IMR-90 (cell line): ENCODE data around the gene TSHZ1. TPM values are rescaled to one million over a fixed set of nuclear protein-coding genes. Genes with fewer than 3 reads are reported as not detected.

ENCODE experiments used
- ATAC-seq: fragments of 200-7000 bp; cut with Tn5 transposase; 2 replicates; pipeline ENCODE4 v1.9.1; 2020; ENCODE audit warnings: low read depth, mild to moderate bottlenecking, moderate library complexity
- BruUV-seq: library from RNA; stranded (reverse); fragments of 400-500 nt; replicated peaks from 2 replicates; lab custom pipeline; 2021; lab: Mats Ljungman, UMichigan
- CTCF ChIA-PET: fragments of 300-600 bp; formaldehyde crosslinking; extraction: SDS; loops from one replicate; lab custom pipeline; 2021; ENCODE audit warnings: antibody characterized with exemption; lab: Yijun Ruan, JAX
- POLR2A ChIA-PET: fragments of 300-600 bp; sonication (Branson Sonifier 250); formaldehyde crosslinking; loops from one replicate; lab custom pipeline; 2022; ENCODE audit warnings: antibody characterized with exemption; ENCODE audit not compliant: unreplicated experiment; lab: Charles Lee
- DNase-seq: peaks from one replicate; pipeline ENCODE4 v3.0.0; 2013
- H2AFZ ChIP-seq: replicated peaks from 2 replicates; pipeline ENCODE3; 2013; ENCODE audit warnings: low read length, mild to moderate bottlenecking; ENCODE audit not compliant: poor library complexity
- H2AK5ac ChIP-seq: 2 replicates; pipeline ENCODE4 v1.6.1; 2013; ENCODE audit warnings: low read depth, low read length, inconsistent platforms
- H2AK9ac ChIP-seq: replicated peaks from 2 replicates; pipeline ENCODE3; 2013; ENCODE audit warnings: mild to moderate bottlenecking, low read depth, low read length, moderate library complexity; ENCODE audit not compliant: poor library complexity
- H2BK120ac ChIP-seq: 2 replicates; pipeline ENCODE4 v1.6.1; 2013; ENCODE audit warnings: low read depth, low read length, inconsistent platforms
- H2BK15ac ChIP-seq: 3 replicates; pipeline ENCODE4 v1.6.1; 2013; ENCODE audit warnings: low read depth, low read length, inconsistent platforms
- H2BK20ac ChIP-seq: 2 replicates; pipeline ENCODE4 v1.6.1; 2013; ENCODE audit warnings: low read depth, mild to moderate bottlenecking, inconsistent platforms, low read length, moderate library complexity
- H2BK5ac ChIP-seq: 2 replicates; pipeline ENCODE4 v1.6.1; 2013; ENCODE audit warnings: mild to moderate bottlenecking, low read depth, low read length, inconsistent platforms; ENCODE audit not compliant: poor library complexity, severe bottlenecking
- H3K14ac ChIP-seq: replicated peaks from 2 replicates; pipeline ENCODE4 v1.6.1; 2013; ENCODE audit warnings: low read depth, low read length, inconsistent platforms
- H3K18ac ChIP-seq: 2 replicates; pipeline ENCODE4 v1.6.1; 2013; ENCODE audit warnings: low read depth, low read length, control low read depth
- H3K23ac ChIP-seq: 2 replicates; pipeline ENCODE4 v1.6.1; 2013; ENCODE audit warnings: low read depth, low read length, inconsistent platforms
- H3K27ac ChIP-seq: 2 replicates; pipeline ENCODE4 v1.5.1; 2013; ENCODE audit warnings: mild to moderate bottlenecking, control low read depth, low read length; ENCODE audit not compliant: insufficient read depth
- H3K27me3 ChIP-seq: 2 replicates; pipeline ENCODE4 v1.6.1; 2013; ENCODE audit warnings: low read length; ENCODE audit not compliant: control insufficient read depth, insufficient read depth
- H3K36me3 ChIP-seq: 2 replicates; pipeline ENCODE4 v1.6.1; 2013; ENCODE audit warnings: low read length, mixed read lengths; ENCODE audit not compliant: control insufficient read depth, insufficient read depth
- H3K4ac ChIP-seq: 2 replicates; pipeline ENCODE4 v1.6.1; 2013; ENCODE audit warnings: low read depth, low read length, inconsistent platforms
- H3K4me1 ChIP-seq: 2 replicates; pipeline ENCODE4 v1.6.1; 2013; ENCODE audit warnings: low read length, mixed read lengths; ENCODE audit not compliant: control insufficient read depth, insufficient read depth
- H3K4me2 ChIP-seq: 2 replicates; pipeline ENCODE4 v1.6.1; 2013; ENCODE audit warnings: low read depth, mild to moderate bottlenecking, control low read depth, low read length, moderate library complexity
- H3K4me3 ChIP-seq: 2 replicates; pipeline ENCODE4 v1.5.1; 2013; ENCODE audit warnings: low read depth, mild to moderate bottlenecking, control low read depth, low read length, moderate library complexity; ENCODE audit not compliant: insufficient read depth
- H3K56ac ChIP-seq: 2 replicates; pipeline ENCODE4 v1.6.1; 2013; ENCODE audit warnings: low read length, inconsistent platforms; ENCODE audit not compliant: insufficient read depth; ENCODE audit errors: extremely low read depth
- H3K79me1 ChIP-seq, 2 experiments: 2 replicates each; pipeline ENCODE4 v1.6.1; 2013; ENCODE audit warnings: low read length in 2 of 2, inconsistent platforms in 1 of 2, low read depth in 1 of 2
- H3K9ac ChIP-seq: 2 replicates; pipeline ENCODE4 v1.6.1; 2013; ENCODE audit warnings: low read depth, low read length, control low read depth
- H3K9me1 ChIP-seq: 2 replicates; pipeline ENCODE4 v1.6.1; 2013; ENCODE audit warnings: low read length, inconsistent platforms; ENCODE audit not compliant: insufficient read depth
- H3K9me3 ChIP-seq: 2 replicates; pipeline ENCODE4 v1.6.1; 2013; ENCODE audit warnings: low read length; ENCODE audit not compliant: control insufficient read depth, insufficient read depth
- H4K20me1 ChIP-seq: 2 replicates; pipeline ENCODE4 v1.6.1; 2013; ENCODE audit warnings: low read length, inconsistent platforms; ENCODE audit not compliant: insufficient read depth
- H4K5ac ChIP-seq: 2 replicates; pipeline ENCODE4 v1.6.1; 2013; ENCODE audit warnings: mild to moderate bottlenecking, low read depth, low read length, control low read depth
- H4K8ac ChIP-seq, 2 experiments: 2 replicates each; pipeline ENCODE4 v1.6.1; 2013; ENCODE audit warnings: low read depth in 2 of 2, low read length in 2 of 2, control low read depth in 1 of 2, inconsistent platforms in 1 of 2
- H4K91ac ChIP-seq: 2 replicates; pipeline ENCODE4 v1.6.1; 2013; ENCODE audit warnings: low read depth, low read length, inconsistent platforms; ENCODE audit not compliant: insufficient read depth
- BHLHE40 ChIP-seq: fragments of 150-350 bp; IDR thresholded peaks from 2 replicates; pipeline ENCODE4 v1.6.1; 2016; ENCODE audit warnings: mild to moderate bottlenecking, low read depth, low read length
- CEBPB ChIP-seq: IDR thresholded peaks from 2 replicates; pipeline ENCODE4 v1.6.1; 2012; ENCODE audit warnings: low read depth, low read length, improper control_type of control experiment
- CTCF ChIP-seq: conservative IDR thresholded peaks from 2 replicates; pipeline ENCODE4 v1.5.1; 2012; ENCODE audit warnings: mild to moderate bottlenecking, low read depth, low read length, improper control_type of control experiment
- MAFK ChIP-seq: IDR thresholded peaks from 2 replicates; pipeline ENCODE4 v1.6.1; 2012; ENCODE audit warnings: low read depth, low read length, improper control_type of control experiment
- MXI1 ChIP-seq: IDR thresholded peaks from 2 replicates; pipeline ENCODE4 v1.6.1; 2012; ENCODE audit warnings: low read depth, mild to moderate bottlenecking, low read length, moderate library complexity, borderline replicate concordance
- NFE2L2 ChIP-seq: fragments of 150-350 bp; IDR thresholded peaks from 2 replicates; pipeline ENCODE4 v1.6.1; 2016; ENCODE audit warnings: low read depth, mild to moderate bottlenecking, low read length
- POLR2A ChIP-seq: IDR thresholded peaks from 2 replicates; pipeline ENCODE4 v1.6.1; 2012; ENCODE audit warnings: mild to moderate bottlenecking, low read depth, low read length
- RCOR1 ChIP-seq: IDR thresholded peaks from 2 replicates; pipeline ENCODE4 v1.6.1; 2012; ENCODE audit warnings: mild to moderate bottlenecking, low read length, improper control_type of control experiment; ENCODE audit not compliant: insufficient replicate concordance
- RFX5 ChIP-seq: IDR thresholded peaks from 2 replicates; pipeline ENCODE4 v1.8.0; 2012; ENCODE audit warnings: low read depth, mild to moderate bottlenecking, low read length, moderate library complexity
- SMC3 ChIP-seq: fragments of 150-350 bp; IDR thresholded peaks from 2 replicates; pipeline ENCODE4 v1.6.1; 2016; ENCODE audit warnings: low read depth, mild to moderate bottlenecking, antibody characterized with exemption, low read length, moderate library complexity
- WGBS, 2 experiments: methylation state at CpG; one replicate each; pipeline versions ENCODE4 v1.1.5 to v1.1.7; 2013; ENCODE audit warnings: missing lambda C conversion rate in 2 of 2; ENCODE audit not compliant: insufficient read length in 1 of 2; ENCODE audit errors: extremely low coverage in 2 of 2; 5-methylcytosine and 5-hydroxymethylcytosine counted together
- dilution Hi-C: fragments of 300-500 bp; cut with HindIII; formaldehyde crosslinking; loops from one replicate; pipeline ENCODE4 v1.14.3; 2018; ENCODE audit warnings: low sequenced_read_pairs; ENCODE audit not compliant: unreplicated experiment
- in situ Hi-C: fragments of 300-500 bp; cut with MboI; formaldehyde crosslinking; loops from 3 replicates; pipeline ENCODE4 v1.14.3; 2019; ENCODE audit warnings: low sequenced_read_pairs, inconsistent platforms, mixed read lengths
- intact Hi-C: fragments of 100-400 bp; cut with micrococcal nuclease; formaldehyde crosslinking; loops from 2 replicates; pipeline ENCODE4 v1.10.0; 2022
- polyA plus RNA-seq, 3 experiments: library from polyadenylated mRNA; depleted of rRNA; stranded (reverse); fragments of >200 nt; gene quantifications; 2 replicates each; pipeline ENCODE4 v1.2.3, GENCODE V29; 2012; ENCODE audit warnings: low replicate concordance in 1 of 3
- total RNA-seq: library from RNA; depleted of rRNA; stranded (reverse); fragments of >200 nt; gene quantifications from 2 replicates; pipeline ENCODE4 v1.2.3, GENCODE V29; 2012
- TF ChIP-seq, protein P1 (sequence below): fragments of 150-350 bp; IDR thresholded peaks from 2 replicates; pipeline ENCODE4 v1.6.1; 2016; ENCODE audit warnings: low read depth, mild to moderate bottlenecking, low read length, moderate library complexity, borderline replicate concordance
- TF ChIP-seq, protein P2 (sequence below): fragments of 150-350 bp; IDR thresholded peaks from 2 replicates; pipeline ENCODE4 v1.6.1; 2017; ENCODE audit warnings: mild to moderate bottlenecking, antibody characterized with exemption, low read length, low read depth

The TSHZ1 gene
- total and polyA plus RNA-seq, 2 of the 4 experiments (the other 2 are of a cell fraction): 7.1 to 10.0 TPM

DNA sequence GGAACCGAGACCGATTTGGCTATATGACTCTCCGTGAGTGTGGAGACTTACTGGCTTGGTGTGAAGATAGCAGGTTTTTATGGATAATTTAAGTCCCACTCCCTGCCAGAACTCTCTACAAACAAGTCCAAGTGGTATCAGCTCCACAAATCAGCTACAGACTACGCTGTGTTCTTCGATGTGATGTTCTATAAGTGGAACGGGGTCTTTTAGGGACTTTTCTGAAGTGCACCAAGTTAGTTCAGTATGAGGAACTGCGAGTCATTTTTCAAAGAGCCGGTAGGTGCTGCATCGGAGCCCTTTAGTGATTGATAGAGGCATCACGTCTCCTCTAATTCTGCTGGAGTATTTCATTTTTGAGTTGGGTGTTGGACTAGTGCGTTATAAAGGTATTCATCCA, 107.1 kb downstream of the TSHZ1 start:
- intact Hi-C loops: no loop called here
- no TSS peak for BruUV-seq

More for the DNA sequence above, 107.1 kb downstream of the TSHZ1 start:
- Histone ChIP-seq H4K5ac (no peak overlapping the region), H2BK5ac (no peak overlapping the region), H3K4me2 (no peak overlapping the region), H3K4me1 (no peaks in the 10 kb centered on the region), H3K9me3 (no peaks in the 10 kb centered on the region), H3K56ac (no peak overlapping the region), H3K9ac (no peak overlapping the region), H2AK9ac (no peak overlapping the region), H3K36me3 (no peaks in the 10 kb centered on the region), H4K91ac (no peak overlapping the region), H3K27me3 (peaks cover 1% of the 10 kb centered on the region; the same call in 1 of the 2 replicates), H4K8ac (no peak overlapping the region), H3K23ac (no peak overlapping the region), H3K4me3 (no peak overlapping the region), H4K20me1 (no peaks in the 10 kb centered on the region), H2AK5ac (no peak overlapping the region), H3K4ac (no peak overlapping the region), H2AFZ (no peak overlapping the region), H3K14ac (no peak overlapping the region), H2BK15ac (no peak overlapping the region), H3K9me1 (no peaks in the 10 kb centered on the region), H3K18ac (no peak overlapping the region), H2BK120ac (no peak overlapping the region), H3K27ac (no peak overlapping the region), H2BK20ac (no peak overlapping the region), H3K79me1 (no peaks in the 10 kb centered on the region)
- CTCF ChIA-PET: no interaction called here
- dilution Hi-C loops: no loop called here
- POLR2A ChIA-PET: no interaction called here
- in situ Hi-C loops: no loop called here
- WGBS, 2 experiments: no CpG with 5 or more reads among the region's 11 CpGs
- ATAC-seq: no peak
- TF ChIP-seq, protein P1, sequence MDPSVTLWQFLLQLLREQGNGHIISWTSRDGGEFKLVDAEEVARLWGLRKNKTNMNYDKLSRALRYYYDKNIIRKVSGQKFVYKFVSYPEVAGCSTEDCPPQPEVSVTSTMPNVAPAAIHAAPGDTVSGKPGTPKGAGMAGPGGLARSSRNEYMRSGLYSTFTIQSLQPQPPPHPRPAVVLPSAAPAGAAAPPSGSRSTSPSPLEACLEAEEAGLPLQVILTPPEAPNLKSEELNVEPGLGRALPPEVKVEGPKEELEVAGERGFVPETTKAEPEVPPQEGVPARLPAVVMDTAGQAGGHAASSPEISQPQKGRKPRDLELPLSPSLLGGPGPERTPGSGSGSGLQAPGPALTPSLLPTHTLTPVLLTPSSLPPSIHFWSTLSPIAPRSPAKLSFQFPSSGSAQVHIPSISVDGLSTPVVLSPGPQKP: no peak
- TF ChIP-seq CTCF: no peak
- no peak for TF ChIP-seq BHLHE40
- no peak for TF ChIP-seq CEBPB
- TF ChIP-seq NFE2L2: no peak
- TF ChIP-seq POLR2A: no peak
- no peak for TF ChIP-seq SMC3
- TF ChIP-seq, protein P2, sequence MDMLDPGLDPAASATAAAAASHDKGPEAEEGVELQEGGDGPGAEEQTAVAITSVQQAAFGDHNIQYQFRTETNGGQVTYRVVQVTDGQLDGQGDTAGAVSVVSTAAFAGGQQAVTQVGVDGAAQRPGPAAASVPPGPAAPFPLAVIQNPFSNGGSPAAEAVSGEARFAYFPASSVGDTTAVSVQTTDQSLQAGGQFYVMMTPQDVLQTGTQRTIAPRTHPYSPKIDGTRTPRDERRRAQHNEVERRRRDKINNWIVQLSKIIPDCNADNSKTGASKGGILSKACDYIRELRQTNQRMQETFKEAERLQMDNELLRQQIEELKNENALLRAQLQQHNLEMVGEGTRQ: no peak
- no peak for TF ChIP-seq MXI1
- TF ChIP-seq RFX5: no peak
- no peak for TF ChIP-seq MAFK
- no peak for TF ChIP-seq RCOR1
- DNase-seq: no peak
